GM19193 (cell line): Measurements from ENCODE around the gene PLEKHN1.

Experiments
- POLR2A ChIP-seq: IDR thresholded peaks from 4 replicates; pipeline ENCODE4 v1.6.1; 2011; ENCODE audit not compliant: insufficient read depth, insufficient read length; ENCODE audit errors: extremely low read depth

Gene PLEKHN1

GRCh38 chr1:966135-966703, at the start of gene PLEKHN1:
Gene PLEKHN1 (plus strand): TSS chr1:966482. CDS start chr1:966532, 50 bp downstream.
- no peak for TF ChIP-seq POLR2A

- TF ChIP-seq POLR2A, result no peak
These were observed 49.2 kb upstream of the PLEKHN1 start for GRCh38 chr1:917076-917459.

GRCh38 chr1:917466-918091, 48.7 kb upstream of the PLEKHN1 start:
- no peak for TF ChIP-seq POLR2A

- TF ChIP-seq POLR2A, result no peak
These were observed 47.9 kb upstream of the PLEKHN1 start for GRCh38 chr1:918353-918752.

GRCh38 chr1:918843-919242, 47.4 kb upstream of the PLEKHN1 start:
- TF ChIP-seq POLR2A, result no peak

GRCh38 chr1:919271-919872, 46.9 kb upstream of the PLEKHN1 start:
- TF ChIP-seq POLR2A, result no peak

- TF ChIP-seq POLR2A, result no peak
These were observed 46.3 kb upstream of the PLEKHN1 start for GRCh38 chr1:920010-920409.

GRCh38 chr1:920521-920920, 45.8 kb upstream of the PLEKHN1 start:
- no peak for TF ChIP-seq POLR2A

GRCh38 chr1:921011-921837, 45.1 kb upstream of the PLEKHN1 start:
- TF ChIP-seq POLR2A, result no peak

- TF ChIP-seq POLR2A, result no peak
These were observed 42.9 kb upstream of the PLEKHN1 start, which contains the start of gene SAMD11 for GRCh38 chr1:923131-923990. Gene SAMD11 (plus strand): TSS chr1:923923. CDS start chr1:924432, 509 bp downstream.

- no peak for TF ChIP-seq POLR2A
These were observed 42.2 kb upstream of the PLEKHN1 start for GRCh38 chr1:923991-924655.

- TF ChIP-seq POLR2A, result no peak
These were observed 41.4 kb upstream of the PLEKHN1 start for GRCh38 chr1:924656-925560.

- TF ChIP-seq POLR2A, result no peak
These were observed 40.5 kb upstream of the PLEKHN1 start for GRCh38 chr1:925561-926421.

GRCh38 chr1:927234-927633, 39.0 kb upstream of the PLEKHN1 start:
- TF ChIP-seq POLR2A, result no peak
